ENCODE measurements around the gene KRTAP2-2.

KRTAP2-2 gene

GRCh38 chr17:41020336-41020735 is 34.7 kb downstream of the KRTAP2-2 start:
- no peak for DNase-seq

- DNase-seq = no peak
These were observed 35.6 kb downstream of the KRTAP2-2 start for GRCh38 chr17:41019415-41019814.

GRCh38 chr17:41018541-41018940 is 36.5 kb downstream of the KRTAP2-2 start:
- DNase-seq = no peak

GRCh38 chr17:41016578-41017215 is 38.3 kb downstream of the KRTAP2-2 start:
- no peak for DNase-seq

- DNase-seq = no peak
These were observed 39.6 kb downstream of the KRTAP2-2 start for GRCh38 chr17:41015454-41015853.

- no peak for DNase-seq
These were observed 41.4 kb downstream of the KRTAP2-2 start for GRCh38 chr17:41013606-41014005.

- DNase-seq = no peak
These were observed 41.8 kb downstream of the KRTAP2-2 start for GRCh38 chr17:41013181-41013580.

GRCh38 chr17:41012326-41013120 is 42.5 kb downstream of the KRTAP2-2 start:
- DNase-seq = no peak

GRCh38 chr17:41010441-41010840 is 44.6 kb downstream of the KRTAP2-2 start:
- DNase-seq = no peak

GRCh38 chr17:41009936-41010335 is 45.1 kb downstream of the KRTAP2-2 start:
- no peak for DNase-seq

- no peak for DNase-seq
These were observed 45.7 kb downstream of the KRTAP2-2 start for GRCh38 chr17:41009301-41009760.

- DNase-seq = no peak
These were observed 46.2 kb downstream of the KRTAP2-2 start, which contains the start of gene KRTAP3-1 for GRCh38 chr17:41008811-41009210. KRTAP3-1 (minus strand) TSS chr17:41009128; CDS start chr17:41009074, 54 bp downstream.

Measured in NCI-H2227 treated with DMSO at 0.1 percent for 48 hours (cell line).